Prostate gland (tissue), 2 donors: ENCODE data around the gene DCC.

ENCODE experiments used
- POLR2A ChIP-seq: fragments of 450-650 bp; IDR thresholded peaks from one replicate; pipeline ENCODE4 v1.6.1; 2016; ENCODE audit warnings: antibody characterized with exemption, mild to moderate bottlenecking
- TF ChIP-seq, protein P1 (sequence below), 4 experiments: fragments of 200-600 bp in 2 of 4; fragments of 450-650 bp in 2 of 4; sonication (generic) in 2 of 4; IDR thresholded peaks; 1 replicate in 3 of 4; 2 replicates in 1 of 4; pipeline ENCODE4 v1.5.1; 2016 to 2019; ENCODE audit warnings: antibody characterized with exemption in 4 of 4, mild to moderate bottlenecking in 2 of 4, moderate library complexity in 2 of 4

DNA sequence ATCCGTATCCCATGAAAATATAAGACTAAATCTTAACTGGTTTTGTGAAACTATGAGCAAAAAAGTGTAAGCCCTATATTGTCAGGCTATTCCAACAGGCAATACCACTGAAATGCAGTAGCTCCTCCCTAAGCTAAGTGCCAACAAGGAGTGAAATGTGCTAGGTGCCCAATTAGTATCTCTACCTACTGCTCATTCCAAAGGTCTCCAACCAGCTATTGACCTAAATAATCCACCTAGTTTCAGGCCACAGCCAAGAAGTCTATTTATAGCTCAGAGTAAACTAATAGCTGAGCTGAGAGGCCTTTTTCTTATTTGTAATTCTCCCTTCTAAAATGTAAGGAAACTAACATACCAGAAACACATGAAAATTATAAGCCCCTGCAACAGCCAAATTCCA, 482.2 kb downstream of the DCC start:
- no peak for TF ChIP-seq POLR2A
- TF ChIP-seq, protein P1, sequence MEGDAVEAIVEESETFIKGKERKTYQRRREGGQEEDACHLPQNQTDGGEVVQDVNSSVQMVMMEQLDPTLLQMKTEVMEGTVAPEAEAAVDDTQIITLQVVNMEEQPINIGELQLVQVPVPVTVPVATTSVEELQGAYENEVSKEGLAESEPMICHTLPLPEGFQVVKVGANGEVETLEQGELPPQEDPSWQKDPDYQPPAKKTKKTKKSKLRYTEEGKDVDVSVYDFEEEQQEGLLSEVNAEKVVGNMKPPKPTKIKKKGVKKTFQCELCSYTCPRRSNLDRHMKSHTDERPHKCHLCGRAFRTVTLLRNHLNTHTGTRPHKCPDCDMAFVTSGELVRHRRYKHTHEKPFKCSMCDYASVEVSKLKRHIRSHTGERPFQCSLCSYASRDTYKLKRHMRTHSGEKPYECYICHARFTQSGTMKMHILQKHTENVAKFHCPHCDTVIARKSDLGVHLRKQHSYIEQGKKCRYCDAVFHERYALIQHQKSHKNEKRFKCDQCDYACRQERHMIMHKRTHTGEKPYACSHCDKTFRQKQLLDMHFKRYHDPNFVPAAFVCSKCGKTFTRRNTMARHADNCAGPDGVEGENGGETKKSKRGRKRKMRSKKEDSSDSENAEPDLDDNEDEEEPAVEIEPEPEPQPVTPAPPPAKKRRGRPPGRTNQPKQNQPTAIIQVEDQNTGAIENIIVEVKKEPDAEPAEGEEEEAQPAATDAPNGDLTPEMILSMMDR (IDR thresholded peaks at IDR 0.05), result no peak
